Activated B cell treated with CpG ODN at 0.5 μM for 24 hours (primary cell): Measurements from ENCODE around the gene TTC3. TPM values are rescaled to one million over a fixed set of nuclear protein-coding genes. Genes with fewer than 3 reads are reported as not detected.

Source experiments
- ATAC-seq: fragments of 200-7000 bp; cut with Tn5 transposase; one replicate; pipeline ENCODE4 v1.10.0; 2021; ENCODE audit warnings: low read depth, mild to moderate bottlenecking, moderate library complexity
- CTCF ChIA-PET: fragments of 350-600 bp; sonication (Branson Sonifier 250); formaldehyde crosslinking; loops from one replicate; lab custom pipeline; 2021; ENCODE audit warnings: antibody characterized with exemption; lab: Charles Lee
- POLR2A ChIA-PET: fragments of 350-600 bp; sonication (Branson Sonifier 250); formaldehyde crosslinking; loops from one replicate; lab custom pipeline; 2021; ENCODE audit warnings: antibody characterized with exemption; lab: Charles Lee
- DNase-seq: peaks from one replicate; pipeline ENCODE4 v3.0.0; 2022
- H3K27ac Mint-ChIP-seq: one replicate; pipeline ENCODE4 v1.8.0; 2020; ENCODE audit warnings: mixed read lengths
- H3K27me3 Mint-ChIP-seq: one replicate; pipeline ENCODE4 v1.8.0; 2021; ENCODE audit warnings: mixed read lengths
- H3K36me3 Mint-ChIP-seq: one replicate; pipeline ENCODE4 v1.8.0; 2021; ENCODE audit warnings: low read depth, mixed read lengths
- H3K4me1 Mint-ChIP-seq: one replicate; pipeline ENCODE4 v1.8.0; 2021; ENCODE audit warnings: mixed read lengths
- H3K4me3 Mint-ChIP-seq: one replicate; pipeline ENCODE4 v1.8.0; 2020; ENCODE audit warnings: mild to moderate bottlenecking, mixed read lengths
- H3K9me3 Mint-ChIP-seq: one replicate; pipeline ENCODE4 v1.8.0; 2020; ENCODE audit warnings: mixed read lengths
- intact Hi-C: fragments of 100-400 bp; cut with micrococcal nuclease; formaldehyde crosslinking; loops from one replicate; pipeline ENCODE4 v1.15.1; 2024
- total RNA-seq: library from RNA; stranded (reverse); gene quantifications from 2 replicates; pipeline ENCODE4 v1.2.3, GENCODE V29; 2022
- TF ChIP-seq, protein P1 (sequence below): fragments of 200-600 bp; IDR thresholded peaks from one replicate; pipeline ENCODE4 v1.8.0; 2022; ENCODE audit warnings: antibody characterized with exemption, mild to moderate bottlenecking

The TTC3 gene
- total RNA-seq, 1 donor from 2014 or later: 69.8 TPM

GRCh38 chr21:37202221-37203110, 129.4 kb downstream of the TTC3 start:
- H3K27ac Mint-ChIP-seq: no peak overlapping the region
- TF ChIP-seq, protein P1, sequence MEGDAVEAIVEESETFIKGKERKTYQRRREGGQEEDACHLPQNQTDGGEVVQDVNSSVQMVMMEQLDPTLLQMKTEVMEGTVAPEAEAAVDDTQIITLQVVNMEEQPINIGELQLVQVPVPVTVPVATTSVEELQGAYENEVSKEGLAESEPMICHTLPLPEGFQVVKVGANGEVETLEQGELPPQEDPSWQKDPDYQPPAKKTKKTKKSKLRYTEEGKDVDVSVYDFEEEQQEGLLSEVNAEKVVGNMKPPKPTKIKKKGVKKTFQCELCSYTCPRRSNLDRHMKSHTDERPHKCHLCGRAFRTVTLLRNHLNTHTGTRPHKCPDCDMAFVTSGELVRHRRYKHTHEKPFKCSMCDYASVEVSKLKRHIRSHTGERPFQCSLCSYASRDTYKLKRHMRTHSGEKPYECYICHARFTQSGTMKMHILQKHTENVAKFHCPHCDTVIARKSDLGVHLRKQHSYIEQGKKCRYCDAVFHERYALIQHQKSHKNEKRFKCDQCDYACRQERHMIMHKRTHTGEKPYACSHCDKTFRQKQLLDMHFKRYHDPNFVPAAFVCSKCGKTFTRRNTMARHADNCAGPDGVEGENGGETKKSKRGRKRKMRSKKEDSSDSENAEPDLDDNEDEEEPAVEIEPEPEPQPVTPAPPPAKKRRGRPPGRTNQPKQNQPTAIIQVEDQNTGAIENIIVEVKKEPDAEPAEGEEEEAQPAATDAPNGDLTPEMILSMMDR: no peak
- ATAC-seq: no peak
- ChIA-PET CTCF (no interaction called here), POLR2A (no interaction called here)
- H3K9me3 Mint-ChIP-seq: no peaks in the 10 kb centered on the region
- H3K4me1 Mint-ChIP-seq: peaks cover 15% of the 10 kb centered on the region
- H3K4me3 Mint-ChIP-seq: no peak overlapping the region
- no peak for DNase-seq
- no peaks in the 10 kb centered on the region for H3K27me3 Mint-ChIP-seq
- intact Hi-C loops: no loop called here
- H3K36me3 Mint-ChIP-seq: peaks cover 54% of the 10 kb centered on the region

GRCh38 chr21:37204580-37204979, 131.5 kb downstream of the TTC3 start:
- POLR2A ChIA-PET: interaction anchor here (0.7 kb wide), 1 partner anchor 8 kb away, joined by 3 read pairs; no protein-coding TSS in a partner anchor
- ATAC-seq: no peak
- TF ChIP-seq, protein P1: no peak
- H3K27me3 Mint-ChIP-seq: no peaks in the 10 kb centered on the region
- H3K4me1 Mint-ChIP-seq: peaks cover 37% of the 10 kb centered on the region
- DNase-seq: no peak
- CTCF ChIA-PET: no interaction called here
- no peaks in the 10 kb centered on the region for H3K9me3 Mint-ChIP-seq
- intact Hi-C loops: no loop called here
- H3K36me3 Mint-ChIP-seq: peaks cover 35% of the 10 kb centered on the region
- H3K4me3 Mint-ChIP-seq: no peak overlapping the region
- no peak overlapping the region for H3K27ac Mint-ChIP-seq

- Mint-ChIP-seq H3K36me3 (peaks cover 18% of the 10 kb centered on the region), H3K4me1 (peaks cover 45% of the 10 kb centered on the region), H3K27ac (peak overlapping the region; percentile 27), H3K4me3 (no peak overlapping the region), H3K9me3 (no peaks in the 10 kb centered on the region), H3K27me3 (no peaks in the 10 kb centered on the region)
- TF ChIP-seq, protein P1: no peak
- DNase-seq: no peak
- POLR2A ChIA-PET: interaction anchor here (0.9 to 2.5 kb wide), 2 partner anchors 12 to 61 kb away, joined by 3 to 13 read pairs; partner anchors contain the start of gene VPS26C
- intact Hi-C loops: no loop called here
- CTCF ChIA-PET: no interaction called here
- no peak for ATAC-seq
Measured at GRCh38 chr21:37206496-37206895, 133.4 kb downstream of the TTC3 start.

GRCh38 chr21:37207441-37208009, 134.5 kb downstream of the TTC3 start:
- TF ChIP-seq, protein P1: no peak
- POLR2A ChIA-PET: interaction anchor here (0.6 to 3.5 kb wide), 8 partner anchors 9 to 356 kb away, joined by 3 to 19 read pairs (median 8); partner anchors contain the start of genes DYRK1A and VPS26C
- Mint-ChIP-seq H3K9me3 (no peaks in the 10 kb centered on the region), H3K27ac (peak overlapping the region; percentile 84), H3K27me3 (no peaks in the 10 kb centered on the region), H3K4me3 (peak overlapping the region; percentile 77), H3K36me3 (peaks cover 9% of the 10 kb centered on the region), H3K4me1 (peaks cover 45% of the 10 kb centered on the region)
- DNase-seq (peak; percentile 30), ATAC-seq (peak; percentile 32)
- CTCF ChIA-PET: no interaction called here
- intact Hi-C loops: loop anchor here (1.0 to 2.0 kb wide), 5 partner anchors 14 to 159 kb away; partner anchors contain the start of genes DYRK1A, PIGP, TTC3 and VPS26C
